NCI-H1048 (cell line): ENCODE results near the gene MMP11.

ENCODE experiments used
- DNase-seq: peaks from one replicate; lab custom pipeline; 2025; lab: John Stamatoyannopoulos, UW

The MMP11 gene

DNA sequence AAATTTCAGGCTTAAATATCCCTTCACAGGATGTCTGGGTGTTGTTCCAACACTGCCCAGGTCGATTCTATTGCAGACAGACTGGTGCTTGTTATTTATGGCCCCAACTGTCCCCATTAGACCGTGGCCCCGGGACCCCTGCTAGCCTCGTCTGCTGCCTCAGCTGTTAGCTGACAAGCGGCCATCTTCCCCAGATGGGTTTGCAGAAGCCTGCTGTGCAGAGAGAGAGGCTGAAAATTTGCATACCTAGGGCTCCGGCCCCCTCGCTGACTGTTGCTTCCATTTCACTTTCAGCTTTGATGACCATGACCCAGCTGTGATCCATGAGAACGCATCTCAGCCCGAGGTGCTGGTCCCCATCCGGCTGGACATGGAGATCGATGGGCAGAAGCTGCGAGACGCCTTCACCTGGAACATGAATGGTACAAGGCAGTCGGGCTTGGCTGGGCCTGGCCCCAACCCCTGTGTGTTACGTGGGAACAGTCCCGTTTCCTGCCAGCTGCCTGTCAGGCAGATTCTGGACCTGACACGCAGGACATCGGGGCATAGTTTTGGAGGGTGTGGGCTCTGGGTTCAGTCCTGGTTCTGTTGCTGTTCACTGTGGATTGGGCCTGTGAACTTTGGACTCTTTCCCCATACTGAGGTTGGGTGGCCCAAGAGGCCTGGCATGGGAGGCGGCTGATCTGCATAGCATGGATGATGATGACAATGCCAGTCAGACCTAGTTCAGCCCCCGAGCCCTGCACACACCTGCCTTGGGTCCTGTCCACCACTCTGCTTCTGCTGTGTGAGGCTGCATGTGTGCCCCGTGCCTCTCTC lies 30.6 kb downstream of the MMP11 start:
- no peak for DNase-seq

DNA sequence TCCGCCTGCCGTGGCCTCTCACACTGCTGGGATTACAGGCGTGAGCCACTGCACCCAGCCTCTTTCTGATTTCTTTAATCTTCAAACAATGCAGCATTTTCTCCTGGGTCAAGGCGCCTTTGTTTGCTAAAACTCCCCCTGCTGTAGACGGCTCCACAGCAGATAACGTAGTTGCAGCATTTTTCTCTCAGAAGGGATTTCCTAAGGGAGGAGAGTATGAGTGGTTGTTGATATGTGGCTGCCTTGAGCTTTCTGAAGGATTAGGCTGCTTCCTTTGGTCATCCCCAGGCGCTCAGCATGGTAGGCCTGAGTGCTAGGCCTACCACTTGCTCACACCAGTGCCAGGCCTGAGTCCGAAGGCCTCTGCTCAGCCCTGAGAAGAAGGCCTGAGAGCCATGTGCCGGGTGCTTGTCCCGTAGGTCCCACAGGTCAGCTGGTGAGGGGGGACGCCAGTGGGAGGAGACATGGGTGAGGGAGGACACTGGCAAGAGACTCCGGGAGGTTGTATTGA lies 32.2 kb downstream of the MMP11 start:
- no peak for DNase-seq

DNA sequence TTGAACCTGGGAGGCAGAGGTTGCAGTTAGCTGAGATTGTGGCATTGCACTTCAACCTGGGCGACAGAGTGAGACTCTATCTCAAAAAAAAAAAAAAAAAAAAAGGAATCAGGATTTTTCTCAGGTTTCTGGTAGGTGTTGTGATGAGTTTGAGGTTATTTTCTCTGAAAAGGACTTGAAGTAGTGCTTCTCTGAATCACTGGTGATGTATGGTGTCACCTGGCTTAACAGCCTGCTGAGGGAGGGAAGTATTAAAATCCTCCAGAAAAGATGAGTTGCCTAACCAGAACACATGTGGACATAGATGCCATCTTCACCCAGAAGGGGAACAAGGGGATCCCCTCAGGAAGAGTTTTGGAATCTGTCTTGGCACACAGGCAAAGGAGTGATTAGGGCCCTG lies 34.2 kb downstream of the MMP11 start:
- DNase-seq, result no peak

DNA sequence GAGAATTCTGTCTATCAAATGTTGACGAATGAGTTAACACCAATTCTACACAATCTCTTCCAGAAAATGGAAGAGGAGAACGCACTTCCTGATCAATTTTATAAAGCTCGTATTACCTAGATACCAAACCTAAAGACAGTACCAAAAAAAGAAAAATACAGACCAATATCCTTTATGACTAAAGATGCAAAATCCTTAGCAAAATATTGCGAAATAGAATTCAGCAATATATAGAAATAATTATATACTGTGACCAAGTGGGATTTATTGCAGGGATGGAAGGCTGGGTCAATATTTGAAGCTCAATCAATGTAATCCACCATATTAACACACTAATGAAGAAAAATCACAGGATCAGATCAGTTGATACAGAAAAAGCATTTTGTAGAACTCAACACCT lies 39.7 kb downstream of the MMP11 start:
- no peak for DNase-seq

DNA sequence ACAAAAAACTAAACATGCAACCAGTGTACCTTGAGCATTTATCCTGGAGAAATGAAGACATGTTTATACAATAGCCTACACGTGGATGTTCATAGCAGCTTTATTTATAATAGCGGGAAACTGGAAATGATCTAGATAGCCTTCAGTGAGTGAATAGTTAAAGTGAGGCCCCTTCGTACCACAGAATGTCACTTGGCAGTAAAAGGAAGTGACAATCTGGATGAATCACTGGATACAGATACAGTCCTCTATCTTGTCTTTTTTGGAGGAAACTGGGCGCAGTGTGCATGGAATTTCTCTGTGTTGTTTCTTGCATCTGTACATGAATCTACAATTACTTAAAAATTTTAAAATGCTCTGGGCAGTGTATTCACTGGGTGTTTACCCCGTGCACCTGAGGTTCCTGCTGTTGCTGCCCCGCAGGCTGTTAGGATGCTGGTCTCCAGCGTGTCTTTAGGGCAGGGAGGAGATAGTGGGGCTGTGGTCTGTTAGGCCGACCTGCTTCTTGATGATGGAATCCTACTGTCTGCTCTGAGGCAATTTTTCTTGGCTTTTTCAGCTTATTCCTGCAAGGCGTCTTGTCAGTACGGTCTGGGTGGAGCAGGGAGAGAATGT lies 43.0 kb downstream of the MMP11 start:
- no peak for DNase-seq

DNA sequence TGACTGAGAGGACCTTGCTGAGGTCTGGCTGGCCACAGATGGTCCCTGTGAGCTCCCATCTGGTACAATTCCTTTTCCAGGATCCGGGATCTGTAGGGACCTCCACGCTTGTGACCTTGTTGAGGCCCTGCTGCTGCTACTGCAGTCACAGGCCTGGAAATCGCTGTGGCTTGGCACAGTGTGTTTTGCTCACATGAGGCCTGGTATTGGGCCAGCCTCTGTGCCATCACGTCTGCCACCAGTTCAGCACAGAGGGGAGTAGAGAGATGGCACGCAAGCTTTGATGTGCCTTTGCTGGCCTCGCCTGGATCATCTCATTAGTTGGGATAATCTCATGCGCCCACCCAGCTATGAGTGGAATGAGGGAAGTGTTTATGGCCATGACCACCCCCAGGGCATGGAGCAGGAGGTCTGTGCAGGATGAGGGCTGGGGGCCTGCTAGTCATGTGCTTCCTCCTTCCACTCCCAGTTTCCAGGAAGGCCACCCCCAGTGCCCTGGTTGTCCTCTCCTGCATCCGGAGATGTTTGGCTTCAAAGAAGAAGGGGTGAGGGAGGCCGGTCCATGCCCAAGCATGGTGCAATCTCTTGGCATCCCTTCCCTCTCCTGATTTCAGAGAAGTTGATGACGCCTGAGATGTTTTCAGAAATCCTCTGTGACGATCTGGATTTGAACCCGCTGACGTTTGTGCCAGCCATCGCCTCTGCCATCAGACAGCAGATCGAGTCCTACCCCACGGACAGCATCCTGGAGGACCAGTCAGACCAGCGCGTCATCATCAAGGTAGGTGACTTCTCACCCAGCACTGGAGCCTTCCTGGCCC lies 43.7 kb downstream of the MMP11 start:
- no peak for DNase-seq

DNA sequence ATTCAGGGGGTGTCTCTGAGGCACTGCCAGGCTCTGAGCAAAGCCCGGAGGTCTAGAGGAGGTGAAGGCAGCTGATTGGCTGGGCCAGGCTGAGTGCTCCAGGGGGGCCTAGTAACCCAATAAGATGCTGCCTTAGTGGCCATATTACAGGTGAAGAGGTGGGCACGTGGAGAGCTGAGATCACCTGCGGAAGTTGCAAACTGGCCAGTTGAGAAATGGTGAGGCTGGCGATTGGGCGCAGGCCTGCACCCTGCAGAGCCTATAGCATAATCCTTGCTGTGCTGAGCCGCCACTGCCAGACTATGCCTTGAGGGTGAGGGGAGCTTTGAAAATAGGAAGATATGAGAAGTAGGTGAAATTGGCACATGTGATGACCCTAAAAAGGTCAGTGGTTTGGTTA lies 44.5 kb downstream of the MMP11 start:
- DNase-seq, result no peak

DNA sequence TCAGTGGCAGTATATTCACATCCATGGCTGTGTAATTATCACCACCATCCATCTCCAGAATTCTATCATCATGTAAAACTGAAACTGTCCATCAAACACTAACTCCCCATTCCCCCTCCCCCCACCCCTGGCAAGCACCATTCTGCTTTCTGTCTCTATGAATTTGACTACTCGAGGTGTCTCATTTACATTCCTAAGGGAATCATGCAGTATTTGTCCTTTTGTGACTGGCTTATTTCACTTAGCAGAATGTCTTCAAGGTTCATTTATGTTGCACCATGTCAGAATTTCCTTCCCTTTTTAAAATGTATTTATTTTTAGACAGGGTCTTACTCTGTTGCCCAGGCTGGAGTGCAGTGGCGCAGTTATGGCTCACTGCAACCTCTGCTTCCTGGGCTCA lies 45.9 kb downstream of the MMP11 start:
- no peak for DNase-seq

DNA sequence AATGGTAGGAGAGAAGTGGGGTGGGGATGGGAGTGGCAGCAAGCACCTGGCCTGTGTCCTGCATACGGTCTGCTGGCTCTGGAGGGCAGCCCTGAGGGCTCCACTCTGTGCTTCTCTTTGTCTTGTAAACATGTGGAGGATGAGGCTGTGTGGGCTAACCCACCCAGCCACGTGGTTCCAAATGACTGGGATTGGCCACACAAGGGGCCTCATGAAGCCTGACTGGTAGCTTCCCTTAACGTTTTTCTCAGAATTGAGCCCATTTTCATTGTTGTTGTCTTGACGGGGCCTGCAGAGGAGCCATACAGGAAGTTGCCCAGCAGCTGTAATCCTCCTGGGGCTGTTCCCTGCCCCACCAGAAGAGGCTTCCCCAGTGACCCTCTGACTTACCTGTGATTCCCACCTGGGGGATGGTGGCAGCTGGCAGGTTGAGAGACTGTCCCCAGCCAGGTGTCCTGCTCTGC lies 48.1 kb downstream of the MMP11 start:
- DNase-seq, result no peak

DNA sequence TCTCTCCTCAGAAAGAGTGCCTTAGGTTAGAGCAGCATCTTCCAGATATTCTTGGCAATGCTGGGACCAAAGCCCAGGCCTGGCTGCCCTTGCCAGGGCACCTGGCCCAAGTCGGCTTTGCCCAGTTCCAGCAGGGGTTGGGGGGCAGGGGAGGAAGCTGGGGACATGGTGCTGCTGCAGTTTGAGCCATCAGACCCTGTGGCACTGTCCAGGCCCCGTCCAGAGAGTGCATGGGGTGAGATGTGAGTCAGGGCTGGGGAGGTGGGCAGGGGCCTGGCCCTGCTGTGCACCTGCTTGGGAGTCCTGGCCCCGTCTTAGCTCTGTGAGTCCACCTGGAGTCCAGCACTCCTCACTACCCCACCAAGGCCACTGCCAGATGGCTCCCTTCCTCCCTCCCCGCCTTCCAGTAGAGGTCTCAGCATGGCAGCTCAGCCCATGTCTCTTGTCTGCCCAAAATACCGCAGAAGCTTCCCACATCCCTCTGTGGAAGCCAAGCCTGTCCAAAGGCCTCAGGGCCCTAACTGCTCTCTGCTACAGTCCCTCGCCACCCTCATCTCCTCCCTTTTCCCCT lies 49.5 kb downstream of the MMP11 start:
- no peak for DNase-seq

DNA sequence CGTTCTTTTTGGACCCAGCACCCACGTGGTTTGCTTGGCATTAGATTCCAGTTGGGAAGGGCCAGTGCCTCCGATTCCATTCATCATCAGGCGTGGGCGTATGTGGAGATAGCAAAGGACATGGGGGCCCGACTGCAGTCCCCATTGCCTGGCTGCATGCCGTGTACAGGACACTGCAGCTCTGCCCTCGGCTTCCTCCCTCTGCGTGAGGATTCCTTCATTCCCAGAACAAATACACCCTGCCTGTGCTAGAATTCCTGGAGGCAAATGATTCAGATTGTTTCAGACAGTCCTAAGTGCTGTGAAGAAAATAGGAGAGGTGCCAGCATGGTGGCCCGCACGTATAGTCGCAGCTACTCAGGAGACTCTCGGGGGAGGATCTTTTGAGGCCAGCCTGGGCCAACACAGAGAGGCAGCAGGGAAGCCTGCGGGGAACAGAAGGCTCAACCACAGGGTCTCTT lies 50.7 kb downstream of the MMP11 start:
- no peak for DNase-seq

DNA sequence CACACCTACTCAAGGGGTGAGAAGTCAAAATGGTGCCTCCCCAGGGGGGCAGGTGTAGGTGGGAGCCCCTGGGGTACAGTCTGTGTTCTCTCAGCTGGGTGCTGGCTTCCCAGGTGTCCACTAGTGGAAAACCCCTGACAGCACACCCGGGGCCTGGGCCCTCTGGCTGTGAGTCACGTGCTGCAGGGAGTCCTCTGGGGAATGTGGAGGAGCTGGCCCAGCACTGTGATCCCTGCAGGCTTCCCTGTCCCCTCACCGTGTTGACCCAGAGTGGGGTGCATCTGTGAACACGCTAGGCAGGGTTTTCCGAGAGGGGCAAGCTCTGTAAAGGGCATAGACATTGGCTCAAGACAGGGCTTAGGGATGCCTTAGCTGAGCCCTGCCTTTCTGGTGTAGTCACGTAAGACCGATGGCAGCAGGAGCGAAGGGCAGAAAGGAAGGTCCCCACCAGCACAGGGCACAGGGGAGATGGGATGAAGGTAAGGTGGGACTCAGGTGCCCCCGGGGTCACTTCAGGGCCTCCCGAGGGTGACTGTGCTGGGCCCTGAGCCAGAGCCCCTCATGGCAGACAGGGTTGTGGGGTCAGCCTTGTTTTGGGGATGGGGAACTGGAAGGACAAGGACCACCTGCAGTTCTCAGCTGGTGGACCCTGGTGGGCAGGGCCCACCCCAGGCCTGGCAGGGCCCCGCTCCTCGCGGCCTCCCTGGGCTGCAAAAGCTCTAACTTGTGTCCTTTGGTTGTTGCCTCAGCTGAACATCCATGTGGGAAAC lies 52.0 kb downstream of the MMP11 start:
- DNase-seq, result no peak

DNA sequence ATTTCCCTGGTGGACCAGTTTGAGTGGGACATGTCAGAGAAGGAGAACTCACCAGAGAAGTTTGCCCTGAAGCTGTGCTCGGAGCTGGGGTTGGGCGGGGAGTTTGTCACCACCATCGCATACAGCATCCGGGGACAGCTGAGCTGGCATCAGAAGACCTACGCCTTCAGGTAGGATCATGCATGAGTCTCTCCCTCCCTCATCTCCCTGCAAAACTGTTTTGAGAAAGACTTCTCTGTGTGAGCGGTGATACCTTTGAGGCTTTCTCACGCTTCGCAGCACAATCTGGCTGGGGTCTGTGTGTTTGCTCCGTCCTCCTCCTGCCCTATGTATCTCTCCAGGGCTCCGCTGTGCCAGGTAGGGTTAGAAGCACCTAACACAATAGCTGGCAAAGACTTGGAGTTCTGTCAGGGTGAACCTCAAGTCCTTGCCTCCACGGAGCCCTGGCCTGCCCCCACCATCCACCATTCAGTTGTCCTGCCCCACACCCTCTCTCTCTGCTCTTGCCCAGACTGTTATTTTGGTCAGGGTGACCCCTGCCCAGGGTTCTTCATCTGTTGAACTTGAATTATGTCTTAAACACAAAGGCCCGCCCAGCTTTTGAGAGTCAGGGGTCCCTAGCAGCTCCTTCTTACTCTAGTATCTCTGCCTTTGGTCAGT lies 52.7 kb downstream of the MMP11 start:
- no peak for DNase-seq

DNA sequence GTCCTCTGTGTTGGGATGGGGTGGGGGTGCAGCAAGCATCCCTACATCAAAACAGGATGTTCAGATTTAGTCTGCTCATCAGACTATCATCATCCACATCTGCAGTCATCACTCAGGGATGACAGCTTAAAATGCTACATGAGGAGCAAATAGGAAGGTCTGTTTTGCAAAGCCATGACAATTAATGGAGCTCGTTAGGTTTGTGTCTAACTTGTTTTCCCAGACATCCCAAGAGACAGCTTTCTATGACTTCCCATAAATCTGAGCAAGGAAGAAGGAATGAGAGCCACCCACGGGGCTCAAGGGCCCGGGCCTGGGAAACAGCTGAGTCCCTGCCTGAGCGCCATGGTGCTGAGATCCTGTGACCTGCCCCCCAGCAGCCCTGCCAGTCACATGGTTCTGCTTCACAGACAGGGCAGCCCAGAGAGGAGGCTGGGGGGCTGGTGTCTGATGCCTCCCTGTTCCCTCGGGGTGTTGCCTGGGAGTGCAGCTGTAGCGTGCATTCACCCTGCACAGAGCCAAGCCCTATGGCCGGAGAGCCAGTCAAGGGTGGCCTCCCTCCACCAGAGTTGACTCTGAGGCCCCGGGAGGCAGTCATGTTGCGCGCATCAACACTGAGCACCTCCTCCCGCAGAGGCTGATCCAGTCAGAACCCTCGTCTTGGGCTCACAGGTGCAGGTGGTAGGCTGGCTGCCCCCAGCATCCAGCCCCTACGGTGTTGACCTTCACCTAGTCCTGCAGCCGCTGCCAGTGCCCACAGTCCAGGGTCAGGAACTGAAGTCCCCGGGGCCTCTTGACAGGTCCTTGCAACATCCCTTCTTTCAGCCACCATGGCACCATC lies 54.1 kb downstream of the MMP11 start:
- DNase-seq, result no peak

DNA sequence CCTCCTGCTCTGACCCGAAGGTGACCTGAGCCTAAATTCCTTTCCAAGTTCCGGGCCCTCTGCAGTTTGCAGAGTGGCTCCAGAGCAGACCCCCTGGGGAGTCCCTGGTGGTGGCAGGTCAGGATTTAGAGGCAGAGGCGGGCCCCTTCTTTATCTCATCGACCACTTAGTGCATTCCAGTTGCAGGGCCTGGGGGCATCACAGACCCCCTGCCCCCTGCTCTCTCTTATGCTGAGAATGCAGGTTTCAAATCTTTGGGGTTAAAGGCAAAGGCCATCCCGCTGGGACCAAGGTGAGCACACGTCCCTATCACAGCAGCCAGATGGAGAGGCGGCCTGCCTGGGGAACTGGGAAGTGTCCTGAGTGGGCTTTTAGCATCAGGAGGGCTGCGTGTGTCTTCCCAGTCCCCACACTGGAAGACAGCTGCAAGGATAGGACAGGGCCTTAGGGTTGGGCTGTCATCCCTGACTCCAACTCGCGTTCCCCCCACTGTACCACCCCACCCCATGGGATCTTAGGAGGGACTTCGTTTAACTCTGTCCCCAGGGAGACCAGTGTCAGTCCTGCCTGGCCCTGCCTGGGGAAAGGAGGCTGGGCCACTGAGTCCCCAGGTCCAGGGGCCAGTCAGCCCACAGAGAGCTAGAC lies 54.8 kb downstream of the MMP11 start:
- DNase-seq, result no peak

DNA sequence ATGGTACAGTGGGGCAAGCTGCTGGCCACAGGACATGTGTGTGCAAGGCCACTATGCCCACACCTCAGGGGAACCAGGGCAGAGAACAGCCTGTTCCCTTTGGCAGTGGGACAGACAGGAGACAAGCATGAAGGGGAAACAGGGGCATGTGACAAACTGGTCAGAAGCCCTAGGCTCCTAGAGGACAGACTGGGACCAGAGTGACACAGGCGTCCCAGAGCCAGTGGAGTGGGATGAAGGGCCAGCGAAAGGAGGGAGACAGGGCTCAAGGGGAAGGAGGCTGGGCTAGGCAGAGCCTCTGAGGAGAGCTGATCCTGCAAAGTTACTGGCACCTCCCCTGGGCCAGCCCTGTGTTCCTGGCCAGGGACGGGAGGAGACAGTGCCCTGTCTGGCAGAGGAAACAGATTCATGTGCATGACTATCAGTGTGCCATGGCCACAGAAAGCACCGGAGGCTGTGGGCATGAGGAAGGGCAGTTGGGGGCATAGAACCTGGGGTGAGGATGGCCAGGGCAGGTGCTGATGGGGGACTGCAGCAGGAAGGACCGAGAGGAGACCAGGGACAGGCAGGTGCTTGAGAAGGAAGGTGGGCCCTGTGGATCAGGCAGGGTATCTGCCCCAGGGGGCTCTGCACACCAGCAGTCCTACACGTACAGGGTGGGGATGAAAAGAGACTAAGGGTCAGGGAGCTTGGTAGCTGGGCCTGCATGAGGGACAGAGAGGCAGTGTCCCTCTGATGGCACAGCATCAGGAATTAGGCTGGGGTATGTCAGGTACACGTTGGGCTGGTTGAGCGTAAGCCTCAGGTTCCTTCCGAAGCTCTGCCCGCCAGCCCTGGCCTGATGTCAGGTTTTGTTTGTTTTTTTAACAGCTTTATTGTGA lies 56.4 kb downstream of the MMP11 start:
- no peak for DNase-seq

DNA sequence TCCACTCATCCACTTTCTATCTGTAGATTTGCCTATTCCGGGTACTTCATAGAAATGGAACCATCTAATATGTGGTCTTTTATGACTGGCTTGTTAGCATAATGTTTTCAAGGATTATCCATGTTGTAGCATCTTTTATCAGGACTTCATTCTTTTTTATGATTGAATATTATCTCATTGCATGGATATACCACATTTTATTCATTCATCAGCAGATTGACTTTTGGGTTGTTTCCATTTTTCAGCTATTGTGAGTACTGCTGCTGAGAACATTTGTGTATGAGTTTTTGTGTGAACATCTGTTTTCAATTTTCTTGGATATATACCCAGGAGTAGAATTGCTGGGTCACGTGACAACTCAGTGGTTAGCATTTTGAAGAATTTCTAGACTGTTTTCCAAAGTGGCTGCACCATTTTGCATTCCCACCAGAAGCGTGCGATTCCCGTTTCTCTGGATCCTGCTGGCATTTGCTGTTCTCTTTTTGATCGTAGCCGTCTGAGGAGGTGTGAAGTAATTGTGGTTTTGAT lies 57.3 kb downstream of the MMP11 start:
- no peak for DNase-seq

DNA sequence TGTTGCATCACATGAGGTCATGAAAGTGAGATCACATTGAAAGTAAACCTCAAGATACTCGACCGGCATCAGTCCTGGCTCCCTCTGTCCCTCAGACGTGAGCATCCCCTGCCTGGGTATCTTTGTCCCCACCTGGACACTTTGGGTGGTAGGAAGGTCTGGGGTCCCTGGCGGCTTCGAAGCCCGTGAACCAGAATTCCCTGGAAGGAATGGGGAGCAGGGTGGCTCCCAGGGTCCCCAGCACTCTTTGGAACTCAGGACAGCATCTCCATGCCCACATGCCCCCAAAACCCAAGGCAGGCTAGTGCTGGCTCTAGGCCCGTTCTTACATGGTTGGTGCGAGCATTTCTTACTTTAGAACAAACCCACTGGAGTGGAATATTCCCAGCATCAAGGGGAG lies 58.6 kb downstream of the MMP11 start:
- no peak for DNase-seq
